Skeletal muscle satellite cell (primary cell): Measurements from ENCODE around the gene EBI3.
"Not testable (repeated sequence)": the region's sequence is repeated elsewhere in the genome, so short reads cannot be mapped to it uniquely, and the experiment has no call there.

ENCODE experiments used
- H3K27me3 ChIP-seq: 2 replicates; pipeline ENCODE4 v1.7.0; 2013; ENCODE audit warnings: low read length; ENCODE audit not compliant: control insufficient read depth, insufficient read depth
- H3K36me3 ChIP-seq: 2 replicates; pipeline ENCODE4 v1.7.0; 2013; ENCODE audit warnings: mild to moderate bottlenecking, control low read depth, low read length; ENCODE audit not compliant: insufficient read depth
- H3K4me1 ChIP-seq: 2 replicates; pipeline ENCODE4 v1.7.0; 2013; ENCODE audit warnings: low read length; ENCODE audit not compliant: control insufficient read depth, insufficient read depth
- H3K4me2 ChIP-seq: 2 replicates; pipeline ENCODE4 v1.7.0; 2013; ENCODE audit warnings: mild to moderate bottlenecking, low read length
- H3K4me3 ChIP-seq: 2 replicates; pipeline ENCODE4 v1.7.0; 2013; ENCODE audit warnings: low read length
- H3K9ac ChIP-seq: 2 replicates; pipeline ENCODE4 v1.7.0; 2013; ENCODE audit warnings: mild to moderate bottlenecking, low read depth, low read length, moderate library complexity
- H3K9me3 ChIP-seq: replicated peaks from 2 replicates; pipeline ENCODE4 v1.7.0; 2013; ENCODE audit warnings: mild to moderate bottlenecking, control low read depth, low read length

EBI3 gene

GRCh38 chr19:4286141-4286540 lies 56.8 kb downstream of the EBI3 start:
- H3K9me3 ChIP-seq, H3K4me1 ChIP-seq, H3K4me3 ChIP-seq, H3K27me3 ChIP-seq, H3K36me3 ChIP-seq, H3K4me2 ChIP-seq, H3K9ac ChIP-seq: not testable (repeated sequence)
